ENCODE measurements around the gene ADA. TPM values are rescaled to one million over a fixed set of nuclear protein-coding genes. Genes with fewer than 3 reads are reported as not detected.

The ADA gene
- total and polyA plus RNA-seq, 9 of the 15 experiments (the other 6 are each of a cell fraction or from before 2014, with no cell fraction given): 2.4 to 26.1 (median 5.3) TPM

DNA sequence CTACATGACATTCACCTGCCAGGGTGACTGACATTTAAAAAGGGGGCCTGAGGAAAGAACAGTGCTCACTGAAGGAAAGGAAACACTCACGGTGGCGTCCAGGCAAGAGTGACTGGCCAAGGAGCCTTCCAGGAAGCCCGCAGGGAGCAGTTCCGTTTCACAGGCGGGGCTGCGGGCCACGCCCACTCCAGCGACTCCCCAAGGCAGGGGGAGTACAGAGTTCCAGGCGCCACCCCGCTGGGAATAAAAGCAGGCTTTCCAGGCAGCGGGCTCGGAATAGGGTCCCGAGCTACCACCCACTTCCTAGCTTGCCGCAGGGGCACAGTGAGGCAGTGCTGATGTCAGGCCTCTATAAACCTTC lies 34.9 kb downstream of the ADA start (continued):
- TF ChIP-seq KLF1 (tag; IDR thresholded peaks at IDR 0.05) (no peak), IRF2 (CRISPR knock-in tag; IDR thresholded peaks at IDR 0.05) (no peak), POLR2AphosphoS5 (IDR thresholded peaks at IDR 0.05; ENCODE audit: control insufficient read depth, insufficient read depth, low read depth, low read length) (no peak), PPARD (CRISPR knock-in tag; IDR thresholded peaks at IDR 0.05) (no peak), CBX2 (IDR thresholded peaks at IDR 0.05; ENCODE audit: insufficient read depth, low read length, poor library complexity, severe bottlenecking) (no peak), HCFC1 (IDR thresholded peaks at IDR 0.05; ENCODE audit: low read depth, low read length) (no peak), TCF7 (IDR thresholded peaks at IDR 0.05; ENCODE audit: borderline replicate concordance) (no peak), SNIP1 (IDR thresholded peaks at IDR 0.05; ENCODE audit: low read depth) (no peak), NR2C2 (CRISPR knock-in tag; IDR thresholded peaks at IDR 0.05) (no peak), NR2C2 (tag; IDR thresholded peaks at IDR 0.05) (no peak), NONO (IDR thresholded peaks at IDR 0.05; ENCODE audit: low read depth in 2 of 2, low read length in 1 of 2) (no peak), ZNF134 (CRISPR knock-in tag; conservative IDR thresholded peaks at IDR 0.05) (no peak), RUNX1 (IDR thresholded peaks at IDR 0.05; ENCODE audit: low read depth) (no peak), NEUROD1 (IDR thresholded peaks at IDR 0.05; ENCODE audit: borderline replicate concordance, low read depth, low read length, partially characterized antibody) (no peak), ZNF3 (CRISPR knock-in tag; IDR thresholded peaks at IDR 0.05) (no peak), ZNF140 (CRISPR knock-in tag; IDR thresholded peaks at IDR 0.05) (no peak), ZNF436 (CRISPR knock-in tag; IDR thresholded peaks at IDR 0.05) (no peak), HMG20B (CRISPR knock-in tag; IDR thresholded peaks at IDR 0.05) (no peak), NR2C1 (IDR thresholded peaks at IDR 0.05) (no peak), NR2C1 (tag; IDR thresholded peaks at IDR 0.05) (no peak), EGR1 (conservative IDR thresholded peaks at IDR 0.05) (0 out of 2 replicates have a peak, but pooled peaks have one; percentile 14), SREBF2 (CRISPR knock-in tag; IDR thresholded peaks at IDR 0.05) (no peak), SAFB (IDR thresholded peaks at IDR 0.05; ENCODE audit: borderline replicate concordance, low read depth, low read length) (no peak), SMARCA5 (IDR thresholded peaks at IDR 0.05) (no peak), MYNN (IDR thresholded peaks at IDR 0.05) (no peak), MYNN (CRISPR knock-in tag; IDR thresholded peaks at IDR 0.05) (no peak), SUPT5H (IDR thresholded peaks at IDR 0.05) (0 out of 2 replicates have a peak, but pooled peaks have one; percentile 48)
- TF ChIP-seq, protein P1, sequence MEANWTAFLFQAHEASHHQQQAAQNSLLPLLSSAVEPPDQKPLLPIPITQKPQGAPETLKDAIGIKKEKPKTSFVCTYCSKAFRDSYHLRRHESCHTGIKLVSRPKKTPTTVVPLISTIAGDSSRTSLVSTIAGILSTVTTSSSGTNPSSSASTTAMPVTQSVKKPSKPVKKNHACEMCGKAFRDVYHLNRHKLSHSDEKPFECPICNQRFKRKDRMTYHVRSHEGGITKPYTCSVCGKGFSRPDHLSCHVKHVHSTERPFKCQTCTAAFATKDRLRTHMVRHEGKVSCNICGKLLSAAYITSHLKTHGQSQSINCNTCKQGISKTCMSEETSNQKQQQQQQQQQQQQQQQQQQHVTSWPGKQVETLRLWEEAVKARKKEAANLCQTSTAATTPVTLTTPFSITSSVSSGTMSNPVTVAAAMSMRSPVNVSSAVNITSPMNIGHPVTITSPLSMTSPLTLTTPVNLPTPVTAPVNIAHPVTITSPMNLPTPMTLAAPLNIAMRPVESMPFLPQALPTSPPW (CRISPR knock-in tag; IDR thresholded peaks at IDR 0.05): peak; percentile 37; the same call in 1 of the 2 replicates
